ENCODE measurements around the gene RAP2A.

Gene RAP2A

DNA sequence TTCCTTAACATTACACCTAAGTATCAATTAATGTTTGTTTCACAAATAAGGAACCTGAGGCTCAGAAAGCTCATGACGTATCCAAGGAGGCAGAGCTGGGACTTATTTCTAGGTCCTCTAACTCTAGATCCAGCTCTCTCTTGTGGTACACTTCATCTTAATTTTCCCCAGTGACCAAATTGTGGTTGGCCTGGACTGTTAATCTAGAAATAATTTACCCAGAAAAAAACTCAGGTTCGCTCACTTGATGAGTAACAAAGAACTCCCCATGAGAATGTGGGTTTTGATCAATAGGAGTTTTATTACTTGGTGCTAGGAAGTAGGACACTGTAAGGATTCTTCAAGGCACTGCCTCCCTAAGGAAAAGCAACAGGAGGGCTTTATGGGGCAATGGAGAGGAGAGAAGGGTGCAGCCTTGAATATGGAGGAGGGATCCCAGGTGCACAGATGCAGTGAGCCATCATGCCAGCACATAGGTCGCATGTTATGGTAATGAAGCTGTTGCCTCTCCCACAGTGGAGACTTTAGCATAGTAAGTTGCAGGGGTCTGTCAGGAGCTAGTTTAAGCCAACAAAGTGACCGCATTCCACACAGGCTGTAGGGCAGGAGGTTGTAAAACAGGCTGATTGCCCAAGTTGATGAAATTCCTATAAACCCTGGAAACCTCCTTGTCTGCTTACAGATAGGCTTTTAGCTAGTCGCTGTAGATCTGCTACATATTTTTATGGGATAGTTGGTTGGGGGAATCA is 14.7 kb downstream of the RAP2A start:
- DNase-seq (ENCODE audit: low spot score) = no peak

DNA sequence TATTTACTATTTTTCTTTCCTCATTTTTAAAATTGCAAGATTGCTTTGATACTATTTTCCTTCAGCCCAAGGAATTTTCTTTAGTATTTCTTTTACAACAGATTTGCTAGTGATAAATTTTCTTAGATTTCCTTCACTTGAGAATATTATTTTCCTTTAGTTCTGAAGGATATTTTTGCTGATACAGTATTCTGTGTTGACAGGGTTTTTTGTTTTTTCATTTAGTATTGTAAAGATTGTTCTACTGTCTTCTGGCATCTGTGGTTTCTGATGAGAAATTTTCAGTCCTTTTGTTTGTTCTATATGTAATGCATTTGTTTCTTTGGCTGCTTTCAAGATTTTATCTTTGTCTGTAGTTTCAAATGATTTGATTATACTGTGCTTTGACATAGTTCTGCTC is 20.7 kb downstream of the RAP2A start:
- DNase-seq (ENCODE audit: low spot score) = no peak

DNA sequence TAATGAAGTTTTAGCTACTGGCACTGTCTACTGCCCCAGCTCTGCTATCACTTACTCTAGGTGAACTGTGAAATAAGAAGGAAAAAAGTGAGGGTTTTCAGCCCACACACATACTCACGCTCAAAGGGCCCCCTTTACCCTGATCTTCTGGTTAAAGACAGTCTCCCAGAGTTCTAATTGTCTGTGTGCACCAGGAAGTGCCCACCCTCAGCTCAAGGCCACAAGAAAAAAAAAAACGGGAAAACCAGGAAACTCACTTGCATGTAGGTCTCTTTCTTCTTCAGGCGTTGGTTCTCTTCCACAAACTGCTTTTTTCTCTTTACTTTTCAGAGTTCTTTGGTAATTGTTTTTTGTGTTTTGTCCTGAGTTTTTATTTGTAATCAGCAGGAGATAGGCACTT is 22.1 kb downstream of the RAP2A start:
- no peak for DNase-seq (ENCODE audit: low spot score)

DNA sequence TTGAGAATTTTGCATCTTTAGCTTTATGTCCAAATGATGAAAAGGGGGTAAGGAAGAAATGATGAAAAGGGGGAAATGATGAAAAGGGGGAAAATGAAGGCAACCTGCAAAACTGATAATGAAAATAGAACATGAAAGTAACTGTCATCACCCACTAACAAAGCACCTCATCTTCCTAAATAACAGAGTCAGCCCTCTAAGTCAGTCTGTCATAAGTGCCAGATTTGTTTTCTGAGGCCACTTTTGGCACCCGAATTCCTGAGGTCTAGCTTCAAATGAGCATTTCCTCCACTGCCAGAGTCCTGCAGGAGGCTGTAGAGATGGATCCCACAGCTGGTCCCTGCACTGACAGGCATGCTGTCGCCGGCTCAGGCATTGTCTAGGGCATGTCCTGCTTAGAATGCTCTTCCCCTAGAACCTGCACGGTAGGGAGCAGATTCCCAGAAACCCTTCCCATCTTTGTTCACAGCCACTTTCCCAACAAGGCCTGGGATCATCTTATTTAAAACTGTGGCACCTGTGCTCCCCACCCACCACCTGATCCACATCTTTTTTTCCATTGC is 25.3 kb downstream of the RAP2A start:
- no peak for DNase-seq (ENCODE audit: low spot score)

DNA sequence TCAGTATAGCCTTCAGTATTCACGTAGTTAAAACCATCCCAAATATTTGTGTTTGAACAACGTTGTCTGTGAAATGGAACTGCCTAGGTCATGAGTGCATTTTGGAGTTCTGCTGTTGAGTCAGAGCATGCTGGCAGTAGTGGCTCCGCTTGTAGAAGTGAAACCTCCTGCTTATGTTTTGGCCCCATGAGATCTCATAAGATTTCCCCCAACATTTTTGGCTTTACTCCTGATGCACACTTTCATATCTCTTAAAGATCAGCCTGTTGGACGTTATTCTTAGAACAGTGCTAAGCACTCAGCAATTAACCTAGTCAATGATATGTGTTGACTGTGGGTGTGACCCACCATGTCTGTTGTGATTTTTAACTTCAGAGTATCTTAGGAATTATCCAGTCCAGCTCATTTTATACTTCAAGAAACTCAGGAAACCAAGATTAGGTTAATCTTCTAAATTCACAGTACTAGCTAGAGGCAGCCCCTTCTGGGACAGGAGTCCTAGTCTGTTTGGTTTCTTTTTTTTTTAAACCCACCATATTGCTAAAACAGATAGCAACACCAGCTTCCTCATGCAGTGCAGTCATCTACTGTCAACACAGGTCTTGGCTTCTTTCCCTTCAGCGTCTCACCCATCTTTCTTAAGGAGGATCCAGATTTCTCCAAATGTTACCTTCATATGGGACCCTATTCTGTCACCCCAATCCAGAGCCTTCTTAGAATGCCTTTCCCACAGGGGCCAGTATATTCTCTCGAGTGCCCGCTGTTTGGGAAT is 26.2 kb downstream of the RAP2A start:
- no peak for DNase-seq (ENCODE audit: low spot score)

DNA sequence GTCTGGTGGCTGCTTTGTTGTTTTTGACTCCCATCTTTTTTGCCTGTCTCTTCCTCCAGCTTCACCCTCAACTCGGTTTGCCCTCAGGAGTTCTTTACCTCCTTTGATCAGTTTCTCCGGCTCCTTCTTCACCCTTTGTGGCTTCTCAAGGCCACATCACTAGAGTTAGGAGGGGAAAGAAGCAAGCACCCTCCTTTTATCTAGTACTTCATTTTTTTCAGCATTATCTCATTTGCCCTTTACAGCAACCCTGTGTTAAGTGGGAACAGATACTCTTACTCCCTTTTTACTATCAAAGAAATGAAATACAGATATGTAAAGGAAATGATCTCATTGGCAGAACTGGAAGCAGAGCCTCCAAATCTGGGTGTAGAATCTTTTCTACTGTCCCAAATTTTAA is 26.9 kb downstream of the RAP2A start:
- no peak for DNase-seq (ENCODE audit: low spot score)

DNA sequence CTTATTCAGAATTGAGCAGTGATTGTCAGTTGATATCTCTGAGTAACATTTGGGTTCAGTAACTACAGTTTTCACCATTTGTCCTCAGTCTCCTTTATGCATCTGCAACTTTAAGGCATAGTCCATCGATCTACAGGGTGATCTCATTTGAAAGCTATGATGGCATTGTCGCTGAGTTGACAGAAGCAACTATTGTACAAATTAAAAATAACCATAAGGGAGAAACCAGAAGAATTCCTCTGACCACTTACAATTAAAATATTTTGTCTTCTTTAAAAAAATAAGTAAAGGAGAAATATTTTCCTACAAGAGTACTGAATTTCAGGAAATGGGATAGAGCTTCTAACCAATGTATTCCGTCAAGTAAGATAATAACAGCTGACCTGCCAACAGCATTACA is 30.6 kb downstream of the RAP2A start:
- no peak for DNase-seq (ENCODE audit: low spot score)

DNA sequence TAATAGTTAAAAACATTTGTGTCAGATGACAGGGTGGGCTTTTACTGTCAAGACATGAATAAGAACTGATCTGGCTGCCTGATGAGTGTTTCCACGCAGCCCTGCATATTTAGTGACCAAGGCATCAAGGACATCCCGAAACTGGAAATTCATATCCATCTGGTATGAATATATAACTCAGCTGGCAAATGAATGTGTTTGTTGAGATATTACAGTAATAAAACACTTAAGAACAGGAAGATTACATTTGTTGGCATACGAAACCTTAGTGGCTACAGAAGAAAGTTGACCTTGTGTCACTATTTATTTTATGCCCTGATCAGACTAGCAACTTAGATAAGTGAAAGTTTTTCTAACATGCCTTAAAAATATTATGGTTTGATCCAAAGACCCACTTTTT is 32.8 kb downstream of the RAP2A start:
- no peak for DNase-seq (ENCODE audit: low spot score)

DNA sequence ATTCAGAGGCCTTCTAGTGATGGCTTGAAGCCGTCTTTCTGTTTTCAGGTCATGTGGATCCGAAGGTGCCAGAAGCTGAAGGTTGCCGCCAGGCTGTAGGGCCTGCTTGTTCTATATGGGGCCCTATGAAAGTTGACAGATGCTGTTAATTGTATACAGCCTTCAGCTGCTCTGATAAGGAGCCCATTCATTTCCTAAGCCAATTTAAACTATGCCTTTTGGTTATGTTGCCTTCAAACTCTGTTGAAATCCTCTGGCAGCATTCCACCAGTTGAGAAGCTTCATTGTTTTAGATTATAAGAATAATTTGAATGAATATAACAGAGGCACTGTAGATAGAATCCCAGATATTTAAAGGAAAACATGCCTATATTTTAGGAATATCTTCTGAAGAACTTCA is 34.4 kb downstream of the RAP2A start:
- no peak for DNase-seq (ENCODE audit: low spot score)

DNA sequence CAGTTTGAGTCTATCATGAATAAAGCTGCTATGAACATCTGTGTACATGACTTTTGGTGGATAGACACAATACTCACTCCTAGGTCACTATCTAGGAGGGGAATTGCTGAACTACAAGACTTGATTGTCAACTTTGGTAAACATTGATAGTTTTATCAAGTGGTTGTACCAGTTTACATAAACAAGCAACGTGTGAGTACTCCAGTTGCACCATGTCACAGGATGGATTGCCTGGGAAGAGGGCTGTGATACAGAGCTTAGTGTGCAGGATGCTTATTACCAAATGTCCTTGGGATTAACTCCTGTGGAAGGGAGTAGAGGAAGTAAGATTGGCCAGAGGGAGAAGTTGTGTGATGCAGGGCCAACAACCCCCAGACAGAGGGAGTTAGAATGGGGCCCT is 37.7 kb downstream of the RAP2A start:
- DNase-seq (ENCODE audit: low spot score) = no peak

DNA sequence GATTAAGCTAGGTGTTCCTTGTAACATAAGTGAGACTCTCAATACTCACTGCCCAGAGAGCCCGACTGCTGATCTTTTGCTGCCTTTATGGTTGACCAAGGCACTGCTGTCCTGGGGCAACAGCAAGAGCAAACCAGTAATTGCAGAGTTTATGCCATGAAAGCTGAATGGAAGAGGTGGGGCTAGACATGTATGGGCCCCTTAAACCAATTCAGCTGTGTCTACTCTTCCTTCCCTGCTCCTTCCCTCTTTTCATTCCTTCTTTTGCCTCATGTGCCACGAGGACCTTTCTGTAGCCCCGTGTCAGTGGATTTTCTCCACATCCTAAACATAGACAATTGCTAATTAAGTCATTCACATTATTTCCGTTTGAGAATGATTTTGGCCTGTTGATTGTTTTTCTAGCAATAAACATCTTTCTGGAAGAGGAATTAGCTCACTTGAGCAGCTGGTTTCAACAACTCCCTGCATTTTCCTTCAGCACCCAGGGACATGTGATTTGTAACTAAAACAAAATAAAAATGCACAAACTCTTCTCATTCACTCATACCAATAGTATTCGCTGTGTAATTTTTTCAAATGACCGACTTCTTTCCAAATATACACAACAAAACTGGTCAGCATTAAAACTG is 40.5 kb downstream of the RAP2A start:
- no peak for DNase-seq (ENCODE audit: low spot score)

DNA sequence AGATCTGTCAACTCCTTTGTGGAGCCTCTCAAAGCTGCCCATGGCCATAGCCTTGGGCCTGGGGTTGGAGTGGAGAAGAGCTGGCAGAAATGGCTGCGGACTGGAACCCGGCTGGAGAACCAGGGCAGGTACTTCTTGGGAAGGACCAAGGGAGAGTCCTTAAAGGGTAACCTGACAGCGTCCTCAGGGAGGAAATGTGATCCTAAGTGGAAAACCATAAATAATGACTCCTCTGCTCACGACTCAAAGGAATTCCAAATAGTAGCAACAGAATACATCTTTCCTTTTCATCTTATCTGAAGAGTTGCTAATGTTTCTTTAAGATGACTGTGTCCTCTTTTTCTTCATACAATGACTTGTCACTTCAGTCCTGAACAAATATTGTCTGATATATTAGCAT is 41.0 kb downstream of the RAP2A start:
- DNase-seq (ENCODE audit: low spot score) = no peak

DNA sequence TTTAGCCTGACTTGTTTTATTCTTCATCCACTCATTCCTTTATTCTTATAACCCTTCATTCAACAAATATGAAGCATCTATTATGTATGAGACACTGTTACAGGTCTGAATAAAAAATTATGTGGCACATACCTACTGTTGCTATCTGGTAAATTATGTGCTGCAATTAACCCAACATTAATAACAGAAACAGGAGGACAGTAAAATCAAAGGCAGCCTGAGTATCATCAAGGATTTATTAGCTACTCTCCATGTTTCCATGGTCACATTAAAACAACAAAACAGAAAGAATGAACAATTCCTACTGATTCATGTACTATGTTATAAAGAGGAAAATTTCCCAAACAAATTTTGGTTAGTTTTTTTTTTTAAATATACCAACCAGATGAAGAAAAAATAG is 43.9 kb downstream of the RAP2A start:
- no peak for DNase-seq (ENCODE audit: low spot score)

DNA sequence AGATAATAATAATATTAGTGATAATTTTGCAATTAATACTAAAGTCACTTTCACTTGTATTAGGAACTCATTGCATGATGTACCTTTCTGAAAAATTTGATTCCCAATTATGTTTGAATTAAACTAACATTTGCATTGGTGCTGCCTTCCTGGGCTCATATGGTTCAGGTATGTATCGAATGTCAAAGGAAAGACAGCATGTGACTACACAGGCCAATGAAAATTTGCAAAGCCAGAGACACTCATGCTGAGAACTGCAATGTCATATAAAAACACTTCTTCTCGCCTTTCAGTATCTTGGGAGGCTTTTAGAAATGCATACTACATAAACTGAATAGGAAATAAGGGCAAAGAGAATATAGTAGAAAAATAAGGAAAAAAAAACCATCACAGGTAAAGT is 44.3 kb downstream of the RAP2A start:
- no peak for DNase-seq (ENCODE audit: low spot score)

DNA sequence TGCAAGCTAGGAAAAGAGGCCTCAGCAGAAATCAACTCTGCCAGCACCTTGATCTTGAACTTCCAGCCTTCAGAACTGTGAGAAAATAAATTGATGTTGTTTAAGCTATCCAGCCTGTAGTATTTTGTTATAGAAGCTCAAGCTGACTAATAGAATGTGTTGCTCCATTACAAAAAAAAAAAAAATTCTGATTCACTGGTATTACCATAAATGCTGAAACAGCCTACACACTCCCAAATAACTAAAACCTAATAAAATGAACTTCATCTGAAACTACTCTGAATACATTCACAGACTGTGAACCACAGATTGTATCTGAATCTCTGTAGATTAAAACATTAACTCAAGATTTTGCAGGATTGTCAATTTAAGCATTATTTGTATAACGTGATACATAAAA is 49.5 kb downstream of the RAP2A start:
- no peak for DNase-seq (ENCODE audit: low spot score)

DNA sequence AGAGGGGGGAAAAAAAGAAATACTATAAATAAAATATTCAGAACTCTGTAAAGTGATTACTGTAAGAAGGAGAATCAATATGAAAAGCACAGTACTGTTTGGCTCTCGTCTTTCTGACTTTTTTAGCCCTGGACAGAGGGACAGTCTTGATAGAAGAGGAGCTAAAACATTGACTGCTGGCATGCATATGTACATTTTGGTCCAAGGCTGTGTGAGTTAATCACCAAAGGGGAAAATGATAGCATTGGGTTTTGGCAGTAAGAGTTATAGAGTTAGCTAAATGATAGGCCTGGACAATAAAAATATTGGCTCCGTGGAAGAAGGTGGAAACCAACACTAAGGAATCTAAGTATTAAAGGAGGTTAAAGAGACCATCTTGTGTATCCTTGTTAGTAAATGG is 50.3 kb downstream of the RAP2A start:
- DNase-seq (ENCODE audit: low spot score) = no peak

DNA sequence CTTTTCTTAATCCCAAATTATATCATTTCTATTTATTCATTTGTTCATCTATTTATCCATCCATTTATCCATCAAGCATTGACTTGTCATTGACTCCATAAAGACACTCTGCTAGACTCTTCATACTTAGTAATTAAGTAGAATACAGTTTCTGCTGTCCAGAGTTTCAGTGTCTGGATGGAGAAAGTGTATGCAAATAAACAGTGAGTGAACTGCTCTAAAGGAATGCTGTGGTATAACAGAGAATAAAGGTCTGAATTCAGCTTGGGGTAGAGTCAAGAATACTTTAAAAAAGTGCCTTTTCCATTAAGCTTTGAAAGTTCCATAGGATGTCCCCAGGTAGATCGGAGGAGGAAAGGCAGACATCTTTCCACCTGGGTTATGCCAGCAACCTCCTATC is 51.4 kb downstream of the RAP2A start:
- no peak for DNase-seq (ENCODE audit: low spot score)

DNA sequence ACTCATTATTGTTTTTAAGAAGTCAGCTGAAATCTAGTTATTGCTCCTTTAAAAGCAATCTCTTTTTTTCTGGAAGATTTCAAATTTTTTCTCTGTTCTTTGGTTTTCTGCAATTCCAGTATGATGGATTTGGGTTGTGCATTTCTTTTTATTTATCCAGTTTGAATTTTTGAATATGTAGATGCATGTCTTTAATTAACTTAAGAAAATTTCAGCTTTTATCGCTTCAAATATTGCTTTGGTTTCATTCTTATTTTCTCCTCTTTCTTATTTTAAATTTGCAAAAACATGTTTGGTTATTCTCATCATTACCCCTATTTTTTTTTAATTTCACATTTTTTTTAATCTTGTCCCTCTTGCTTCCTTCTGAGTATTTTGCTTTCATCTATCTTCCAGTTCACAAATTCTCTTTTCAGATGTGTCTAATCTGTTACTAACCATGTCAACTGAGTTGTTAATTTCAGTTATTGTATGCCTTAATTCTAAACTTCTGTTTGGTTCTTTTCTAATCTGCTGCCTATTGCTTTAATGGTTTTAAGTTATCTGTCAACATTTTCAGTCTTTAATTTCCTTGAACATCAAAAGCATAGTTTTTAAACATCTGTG is 56.8 kb downstream of the RAP2A start:
- DNase-seq (ENCODE audit: low spot score) = no peak

DNA sequence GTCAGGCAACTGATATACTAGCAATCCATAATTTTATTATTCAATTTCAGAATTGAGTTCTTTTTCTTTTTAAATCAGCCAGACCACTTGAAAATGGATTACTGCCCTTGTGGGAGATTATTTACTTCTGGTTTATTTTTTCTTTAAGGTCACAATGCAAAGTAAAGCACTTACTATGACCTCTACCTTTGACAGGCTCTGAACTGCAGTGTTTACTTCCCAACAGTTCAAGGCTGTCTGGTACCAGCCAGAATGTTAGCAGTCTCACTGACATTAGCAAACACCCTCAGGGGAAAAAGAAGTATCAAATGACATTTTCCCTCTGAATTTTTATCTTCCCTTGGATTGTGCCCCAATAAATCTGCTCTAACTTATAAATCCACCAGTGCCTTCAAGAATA is 57.5 kb downstream of the RAP2A start:
- DNase-seq (ENCODE audit: low spot score) = no peak

DNA sequence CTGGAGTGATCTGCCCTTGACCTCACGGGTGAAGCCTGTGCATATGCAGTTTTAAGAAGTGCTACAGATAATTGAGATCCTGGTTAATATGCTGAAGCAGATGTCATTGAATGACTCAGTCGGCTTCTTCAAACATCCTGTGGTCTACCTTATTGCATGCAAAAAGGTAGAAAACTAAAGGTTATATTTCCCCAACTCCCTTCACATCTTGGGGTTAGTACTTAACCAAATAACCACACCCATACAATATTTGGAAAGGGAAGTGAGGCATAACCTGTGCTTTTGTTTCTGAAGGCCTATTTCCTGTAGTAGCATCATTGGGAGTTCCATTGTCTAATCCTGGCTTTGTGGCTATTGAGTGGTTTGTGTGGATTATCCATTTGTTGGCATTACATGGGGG is 58.3 kb downstream of the RAP2A start:
- no peak for DNase-seq (ENCODE audit: low spot score)

DNA sequence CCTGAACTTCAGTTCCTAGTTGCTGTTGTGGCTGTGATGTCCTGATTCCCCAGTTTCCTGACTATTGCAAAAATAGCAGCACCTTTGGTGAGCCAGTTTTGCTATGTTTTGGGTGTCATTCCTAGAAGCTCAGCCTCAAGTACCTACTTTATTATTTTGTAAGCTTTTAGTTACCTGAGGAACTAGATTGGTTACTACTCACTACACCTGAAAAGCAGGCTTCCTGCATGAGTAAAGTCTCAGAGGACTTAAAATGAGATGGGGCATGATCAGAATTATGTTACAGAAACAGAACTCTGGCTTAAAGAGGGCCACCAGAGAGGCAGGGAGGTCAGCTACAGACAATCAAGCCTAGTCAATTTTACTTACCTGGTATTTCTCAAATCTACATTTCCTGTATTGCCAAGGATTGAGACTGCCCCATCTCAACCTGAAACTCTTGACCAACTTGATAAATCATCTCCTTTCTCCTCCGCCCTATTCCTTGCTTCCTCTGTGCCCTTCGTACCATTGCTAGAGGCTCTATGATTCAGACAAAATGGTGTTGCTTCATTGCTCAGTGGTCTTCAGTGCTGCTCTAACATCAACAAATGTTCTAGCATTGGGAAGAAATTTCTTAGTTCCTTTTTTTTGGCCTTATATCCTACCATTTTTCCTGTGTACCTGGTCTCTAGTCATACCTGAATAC is 58.9 kb downstream of the RAP2A start:
- no peak for DNase-seq (ENCODE audit: low spot score)

DNA sequence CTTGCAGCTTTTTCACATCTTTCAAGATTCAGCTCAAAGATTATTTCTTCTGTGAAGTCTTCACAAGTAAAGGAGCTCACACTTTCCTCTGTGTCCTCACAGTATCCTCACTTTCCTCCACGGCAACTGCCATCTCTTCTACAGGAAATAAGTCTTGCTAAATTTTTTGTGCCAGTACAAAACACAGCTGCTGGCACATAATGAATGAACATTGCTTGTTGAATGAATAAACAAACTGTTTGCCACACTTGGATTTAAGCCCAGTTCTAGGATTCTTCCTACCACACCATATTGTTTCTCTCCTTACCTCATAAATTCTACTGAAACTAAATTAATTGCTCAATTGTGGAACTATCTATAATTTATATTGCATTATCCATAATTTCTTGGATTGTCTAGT is 59.5 kb downstream of the RAP2A start:
- no peak for DNase-seq (ENCODE audit: low spot score)

All from hematopoietic multipotent progenitor cell treated with erythropoietin and hydrocortisone succinate and interleukin-3 and kit ligand, for 17 days (in vitro differentiated cells).